Neural progenitor cell (in vitro differentiated cells): Measurements from ENCODE around the gene LPP. TPM values are rescaled to one million over a fixed set of nuclear protein-coding genes. Genes with fewer than 3 reads are reported as not detected.

ENCODE experiments used
- DNase-seq: peaks from one replicate; pipeline ENCODE4 v3.0.0-alpha.2; 2016; ENCODE audit warnings: low spot score
- H2AFZ ChIP-seq: fragments of 200-600 bp; sonication (generic); replicated peaks from 2 replicates; pipeline ENCODE4 v1.6.1; 2016; ENCODE audit warnings: antibody characterized with exemption
- H3F3A ChIP-seq: fragments of 200-600 bp; sonication (generic); 2 replicates; pipeline ENCODE4 v1.6.1; 2016; ENCODE audit warnings: antibody characterized with exemption, low read depth
- H3K27ac ChIP-seq: fragments of 200-600 bp; sonication (generic); 2 replicates; pipeline ENCODE4 v1.5.1; 2016; ENCODE audit warnings: mild to moderate bottlenecking
- H3K27me3 ChIP-seq: fragments of 200-600 bp; sonication (generic); 2 replicates; pipeline ENCODE4 v1.6.1; 2016; ENCODE audit warnings: mild to moderate bottlenecking, moderate library complexity
- H3K36me3 ChIP-seq: fragments of 200-600 bp; sonication (generic); 2 replicates; pipeline ENCODE4 v1.5.1; 2016
- H3K4me1 ChIP-seq: fragments of 200-600 bp; sonication (generic); 2 replicates; pipeline ENCODE4 v1.6.1; 2016; ENCODE audit warnings: mixed run types
- H3K4me2 ChIP-seq: fragments of 200-600 bp; sonication (generic); 2 replicates; pipeline ENCODE4 v1.6.1; 2016
- H3K4me3 ChIP-seq: fragments of 200-600 bp; sonication (generic); 2 replicates; pipeline ENCODE4 v1.5.1; 2016
- H3K79me2 ChIP-seq: fragments of 200-600 bp; sonication (generic); 2 replicates; pipeline ENCODE4 v1.6.1; 2016; ENCODE audit warnings: low read depth
- H3K9ac ChIP-seq: fragments of 200-600 bp; sonication (generic); 2 replicates; pipeline ENCODE4 v1.6.1; 2016
- H3K9me3 ChIP-seq: fragments of 200-600 bp; sonication (generic); 2 replicates; pipeline ENCODE4 v1.5.1; 2016; ENCODE audit warnings: low read depth
- H4K20me1 ChIP-seq: fragments of 200-600 bp; sonication (generic); 2 replicates; pipeline ENCODE4 v1.6.1; 2016; ENCODE audit warnings: low read depth
- H3K27ac Mint-ChIP-seq: 3 replicates; pipeline ENCODE4 v1.8.0; 2021; ENCODE audit warnings: mixed read lengths
- H3K27me3 Mint-ChIP-seq: 2 replicates; pipeline ENCODE4 v1.8.0; 2022; ENCODE audit warnings: low read depth, mild to moderate bottlenecking, inconsistent platforms, moderate library complexity, mixed read lengths; ENCODE audit not compliant: insufficient read depth
- H3K36me3 Mint-ChIP-seq: 3 replicates; pipeline ENCODE4 v1.8.0; 2021; ENCODE audit warnings: mixed read lengths
- H3K4me1 Mint-ChIP-seq: 3 replicates; pipeline ENCODE4 v1.8.0; 2021; ENCODE audit warnings: mixed read lengths
- H3K4me3 Mint-ChIP-seq: 3 replicates; pipeline ENCODE4 v1.8.0; 2021; ENCODE audit warnings: mild to moderate bottlenecking, moderate library complexity, mixed read lengths
- H3K9me3 Mint-ChIP-seq: 3 replicates; pipeline ENCODE4 v1.8.0; 2020; ENCODE audit warnings: mixed read lengths
- CTCF ChIP-seq: fragments of 200-600 bp; sonication (generic); IDR thresholded peaks from 2 replicates; pipeline ENCODE4 v1.5.1; 2017; ENCODE audit warnings: antibody characterized with exemption, mild to moderate bottlenecking
- EZH2 ChIP-seq: fragments of 200-600 bp; sonication (generic); IDR thresholded peaks from 2 replicates; pipeline ENCODE4 v1.6.1; 2017; ENCODE audit warnings: antibody characterized with exemption, mild to moderate bottlenecking, moderate library complexity
- EZH2phosphoT487 ChIP-seq: fragments of 200-600 bp; sonication (generic); IDR thresholded peaks from 2 replicates; pipeline ENCODE4 v1.6.1; 2017; ENCODE audit warnings: antibody characterized with exemption
- total RNA-seq: library from RNA; depleted of rRNA; stranded (reverse); fragments of >200 nt; gene quantifications from 2 replicates; pipeline ENCODE4 v1.2.3, GENCODE V29; 2015; ENCODE audit warnings: low replicate concordance

LPP gene
- total RNA-seq, 1 donor from 2014 or later: 18.9 TPM

DNA sequence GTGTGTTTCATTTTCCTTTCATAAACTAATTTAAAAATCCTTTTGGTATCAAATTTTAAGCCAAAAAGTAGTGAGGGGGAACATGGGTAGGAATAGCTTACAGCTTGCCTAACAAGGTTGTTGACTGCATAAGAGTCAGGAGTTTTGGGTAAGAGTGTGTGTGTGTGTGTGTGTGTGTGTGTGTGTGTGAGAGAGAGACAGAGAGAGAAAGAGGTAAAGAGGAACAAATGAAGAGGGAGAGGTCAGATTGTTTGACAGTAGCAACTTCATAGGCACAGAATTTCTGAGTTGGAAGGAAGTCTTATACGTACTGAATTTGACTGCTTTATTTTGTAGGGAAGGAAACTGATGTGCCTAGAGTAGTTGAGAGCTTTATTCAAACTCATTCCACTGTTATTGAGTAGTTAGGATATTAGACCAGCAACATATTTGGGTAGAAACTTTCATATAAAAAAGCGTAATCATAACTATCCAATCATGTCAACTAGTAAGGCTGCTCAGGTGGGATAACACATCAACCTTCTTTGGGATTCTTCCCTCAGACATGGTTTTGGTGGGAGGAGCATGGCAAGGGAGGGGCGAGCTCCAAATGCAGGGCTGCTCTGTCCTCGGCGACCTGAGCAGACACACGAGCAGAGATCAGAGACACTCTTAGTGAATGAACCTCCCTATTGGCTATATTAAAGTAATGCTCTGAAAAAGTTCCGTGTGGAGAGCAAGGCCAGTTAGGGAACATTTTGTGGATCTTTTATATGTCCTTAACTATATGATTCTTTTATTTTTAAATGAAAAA, 86.4 kb downstream of the LPP start:
- H3K27ac ChIP-seq: no peak overlapping the region
- no peak overlapping the region for H3K4me3 Mint-ChIP-seq
- H3K4me3 ChIP-seq: no peak overlapping the region
- no peak for TF ChIP-seq EZH2phosphoT487
- no peak for TF ChIP-seq CTCF
- no peak for TF ChIP-seq EZH2
- H3K36me3 ChIP-seq: no peaks in the 10 kb centered on the region
- H3K27me3 ChIP-seq: no peaks in the 10 kb centered on the region
- H3K79me2 ChIP-seq: peaks cover 4% of the 10 kb centered on the region
- DNase-seq: peak; percentile 17
- no peaks in the 10 kb centered on the region for H3F3A ChIP-seq
- no peak overlapping the region for H3K9ac ChIP-seq
- H3K36me3 Mint-ChIP-seq: no peaks in the 10 kb centered on the region
- H3K4me1 Mint-ChIP-seq: peaks cover 26% of the 10 kb centered on the region
- H3K4me1 ChIP-seq: peaks cover 6% of the 10 kb centered on the region
- H3K9me3 Mint-ChIP-seq: no peaks in the 10 kb centered on the region
- H3K9me3 ChIP-seq: no peaks in the 10 kb centered on the region
- no peak overlapping the region for H3K4me2 ChIP-seq
- H3K27me3 Mint-ChIP-seq: no peaks in the 10 kb centered on the region
- H2AFZ ChIP-seq: no peak overlapping the region
- H4K20me1 ChIP-seq: peaks cover 12% of the 10 kb centered on the region
- no peak overlapping the region for H3K27ac Mint-ChIP-seq

GRCh38 chr3:188241072-188241471, 87.1 kb downstream of the LPP start:
- TF ChIP-seq CTCF (no peak), EZH2phosphoT487 (no peak), EZH2 (no peak)
- H3K4me1 Mint-ChIP-seq: peaks cover 26% of the 10 kb centered on the region
- Histone ChIP-seq H2AFZ (no peak overlapping the region), H3K36me3 (no peaks in the 10 kb centered on the region), H3F3A (no peaks in the 10 kb centered on the region), H3K4me1 (peaks cover 6% of the 10 kb centered on the region), H4K20me1 (peaks cover 12% of the 10 kb centered on the region), H3K4me3 (no peak overlapping the region), H3K4me2 (peak overlapping the region; percentile 15), H3K79me2 (no peaks in the 10 kb centered on the region), H3K27me3 (no peaks in the 10 kb centered on the region), H3K27ac (no peak overlapping the region), H3K9me3 (no peaks in the 10 kb centered on the region), H3K9ac (no peak overlapping the region)
- H3K27ac Mint-ChIP-seq: no peak overlapping the region
- H3K4me3 Mint-ChIP-seq: no peak overlapping the region
- no peaks in the 10 kb centered on the region for H3K9me3 Mint-ChIP-seq
- DNase-seq: no peak
- H3K36me3 Mint-ChIP-seq: no peaks in the 10 kb centered on the region
- H3K27me3 Mint-ChIP-seq: no peaks in the 10 kb centered on the region

GRCh38 chr3:188241883-188242282, 87.9 kb downstream of the LPP start:
- H3K4me3 ChIP-seq: no peak overlapping the region
- TF ChIP-seq EZH2phosphoT487 (no peak), EZH2 (no peak), CTCF (no peak)
- Mint-ChIP-seq H3K4me1 (peaks cover 26% of the 10 kb centered on the region), H3K36me3 (no peaks in the 10 kb centered on the region), H3K27me3 (no peaks in the 10 kb centered on the region), H3K27ac (no peak overlapping the region), H3K4me3 (no peak overlapping the region), H3K9me3 (no peaks in the 10 kb centered on the region)
- H3K4me1 ChIP-seq: peaks cover 6% of the 10 kb centered on the region
- H3K9ac ChIP-seq: no peak overlapping the region
- H3K79me2 ChIP-seq: peaks cover 4% of the 10 kb centered on the region
- H4K20me1 ChIP-seq: peaks cover 12% of the 10 kb centered on the region
- no peaks in the 10 kb centered on the region for H3K27me3 ChIP-seq
- H3K4me2 ChIP-seq: no peak overlapping the region
- no peaks in the 10 kb centered on the region for H3K36me3 ChIP-seq
- no peak overlapping the region for H2AFZ ChIP-seq
- no peaks in the 10 kb centered on the region for H3F3A ChIP-seq
- no peak overlapping the region for H3K27ac ChIP-seq
- no peaks in the 10 kb centered on the region for H3K9me3 ChIP-seq
- no peak for DNase-seq
